HEK293 (cell line): ENCODE results near the gene PIGW.

Experiments
- CTCF ChIP-seq: fragments of 450-650 bp; formaldehyde crosslinking; IDR thresholded peaks from 2 replicates; pipeline ENCODE4 v1.5.1; 2016; ENCODE audit warnings: missing biosample characterization, missing genetic modification characterization
- OSR2 ChIP-seq: fragments of 450-650 bp; formaldehyde crosslinking; IDR thresholded peaks from 2 replicates; pipeline ENCODE4 v1.5.1; 2016; ENCODE audit warnings: missing biosample characterization, missing genetic modification characterization
- ZNF558 ChIP-seq: fragments of 450-650 bp; formaldehyde crosslinking; IDR thresholded peaks from 2 replicates; pipeline ENCODE4 v1.5.1; 2016; ENCODE audit warnings: missing biosample characterization, missing genetic modification characterization

GRCh38 chr17:36523113-36523512 is 11.7 kb upstream of the PIGW start:
- TF ChIP-seq CTCF (tag by site-specific recombination) (no peak), ZNF558 (no peak), OSR2 (tag by site-specific recombination) (no peak)
